ENCODE measurements around the gene PDCD1. TPM values are rescaled to one million over a fixed set of nuclear protein-coding genes. Genes with fewer than 3 reads are reported as not detected.

Gene PDCD1
- total RNA-seq: not detected in 2 replicates

GRCh38 chr2:241858206-241859016, at the start of gene PDCD1:
TSS of gene PDCD1 (minus strand) at chr2:241858894. CDS start at chr2:241858838, 56 bp downstream.

GRCh38 chr2:241869087-241869961, 10.6 kb upstream of the PDCD1 start, which contains the start of gene RTP5:
TSS of gene RTP5 (plus strand) at chr2:241869729. CDS start at chr2:241869757, 28 bp downstream.

GRCh38 chr2:241808721-241809382, 49.8 kb downstream of the PDCD1 start, which contains the start of gene NEU4:
TSS of gene NEU4 (plus strand) at chr2:241809193. CDS start at chr2:241814485, 5,292 bp downstream.

Other genes with a start within 250 kb of the PDCD1 start
- 62.3 and 74.3 TPM in 2 replicates for gene THAP4, start 221.7 kb downstream of the PDCD1 start, total RNA-seq
- 44.4 and 55.4 TPM in 2 replicates for gene ATG4B, start 221.2 kb downstream of the PDCD1 start, total RNA-seq
- gene DTYMK, start 172.1 kb downstream of the PDCD1 start, total RNA-seq: 54.5 and 59.5 TPM in 2 replicates
- gene ING5, start 156.9 kb downstream of the PDCD1 start, total RNA-seq: 11.8 and 18.7 TPM in 2 replicates
- gene D2HGDH, start 124.3 kb downstream of the PDCD1 start, total RNA-seq: 18.3 and 21.9 TPM in 2 replicates
- not detected in 2 replicates for gene GAL3ST2, start 82.1 kb downstream of the PDCD1 start, total RNA-seq
- not detected in 2 replicates for gene NEU4, start 49.7 kb downstream of the PDCD1 start, total RNA-seq
- not detected in 2 replicates for gene RTP5, start 10.8 kb upstream of the PDCD1 start, total RNA-seq